NCI-H2227 treated with DMSO at 0.1 percent for 48 hours (cell line): ENCODE results near the gene LOXL1.

Experiments
- DNase-seq: peaks from one replicate; lab custom pipeline; 2025; lab: John Stamatoyannopoulos, UW

LOXL1 gene

GRCh38 chr15:73900095-73900712, 26.1 kb upstream of the LOXL1 start:
- no peak for DNase-seq

GRCh38 chr15:73901126-73901810, 25.0 kb upstream of the LOXL1 start:
- DNase-seq = no peak

- DNase-seq = no peak
Observed at GRCh38 chr15:73902121-73903020, 23.9 kb upstream of the LOXL1 start.

- DNase-seq = no peak
Observed at GRCh38 chr15:73904026-73904815, 22.0 kb upstream of the LOXL1 start.

GRCh38 chr15:73905225-73905827, 20.9 kb upstream of the LOXL1 start:
- DNase-seq = no peak

- DNase-seq = no peak
Observed at GRCh38 chr15:73906346-73907034, 19.8 kb upstream of the LOXL1 start.

- no peak for DNase-seq
Observed at GRCh38 chr15:73907035-73907408, 19.2 kb upstream of the LOXL1 start.

GRCh38 chr15:73908030-73908821, 18.0 kb upstream of the LOXL1 start:
- DNase-seq = peak; percentile 68

GRCh38 chr15:73908822-73909122, 17.5 kb upstream of the LOXL1 start:
- no peak for DNase-seq

- DNase-seq = no peak
Observed at GRCh38 chr15:73909651-73910050, 16.6 kb upstream of the LOXL1 start.

GRCh38 chr15:73910522-73911303, 15.5 kb upstream of the LOXL1 start:
- DNase-seq = no peak

- no peak for DNase-seq
Observed at GRCh38 chr15:73912030-73912596, 14.1 kb upstream of the LOXL1 start.

GRCh38 chr15:73914145-73914544, 12.1 kb upstream of the LOXL1 start:
- no peak for DNase-seq

GRCh38 chr15:73915082-73915481, 11.2 kb upstream of the LOXL1 start:
- no peak for DNase-seq

GRCh38 chr15:73918784-73919183, 7.5 kb upstream of the LOXL1 start:
- no peak for DNase-seq

GRCh38 chr15:73919706-73920105, 6.6 kb upstream of the LOXL1 start:
- DNase-seq = no peak

- DNase-seq = no peak
Observed at GRCh38 chr15:73921254-73921925, 4.9 kb upstream of the LOXL1 start.
